ENCODE results near the gene FAP. TPM values are rescaled to one million over a fixed set of nuclear protein-coding genes. Genes with fewer than 3 reads are reported as not detected.

FAP gene
- total RNA-seq, 1 experiment from 2014 or later, result 0.88 TPM

DNA sequence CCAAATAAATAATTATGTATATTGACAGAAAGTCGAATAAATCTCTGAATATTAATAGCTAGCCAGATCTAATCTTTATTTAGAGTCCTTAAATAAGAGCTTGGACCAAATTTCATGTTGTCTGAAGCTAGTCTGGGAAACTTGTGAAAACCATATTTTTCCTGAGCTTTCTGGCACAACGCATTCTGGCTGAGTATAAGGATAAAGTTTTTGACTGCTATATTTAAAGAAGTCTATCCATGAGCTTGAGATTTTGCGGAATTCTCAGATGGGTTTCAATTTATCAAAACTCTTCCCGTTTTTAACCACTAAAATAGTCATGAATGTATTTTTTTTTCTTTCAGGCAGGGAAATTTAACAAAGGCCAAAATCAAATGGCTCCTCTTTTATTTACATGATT is 23.8 kb downstream of the FAP start:
- Histone ChIP-seq H3K27ac (ENCODE audit: low read depth, low read length, poor library complexity, severe bottlenecking) (no peak overlapping the region), H3K9me3 (ENCODE audit: low read depth, low read length, poor library complexity, severe bottlenecking) (no peaks in the 10 kb centered on the region), H3K4me1 (ENCODE audit: insufficient read depth, low read length, poor library complexity, severe bottlenecking) (no peaks in the 10 kb centered on the region), H3K4me3 (ENCODE audit: low read depth, low read length, poor library complexity, severe bottlenecking) (no peak overlapping the region), H3K36me3 (ENCODE audit: insufficient read depth, low read length, poor library complexity, severe bottlenecking) (no peaks in the 10 kb centered on the region), H3K27me3 (replicated peaks; ENCODE audit: insufficient read depth, low read depth, low read length, poor library complexity) (no peaks in the 10 kb centered on the region)
- BruUV-seq (replicated peaks), result no TSS peak
- ChIA-PET CTCF (interaction anchor here (3.4 kb wide), 1 partner anchor 79 kb away, joined by 39 read pairs; no protein-coding TSS in a partner anchor), POLR2A (ENCODE audit: low non-redundant PET) (no interaction called here)
- DNase-seq (ENCODE audit: low spot score), result no peak
- intact Hi-C loops (cut with micrococcal nuclease; ENCODE audit: unreplicated experiment), result no loop called here
- no peak for TF ChIP-seq EZH2 (IDR thresholded peaks at IDR 0.05; ENCODE audit: borderline replicate concordance, low read depth, low read length, poor library complexity, severe bottlenecking)
- TF ChIP-seq, protein P1, sequence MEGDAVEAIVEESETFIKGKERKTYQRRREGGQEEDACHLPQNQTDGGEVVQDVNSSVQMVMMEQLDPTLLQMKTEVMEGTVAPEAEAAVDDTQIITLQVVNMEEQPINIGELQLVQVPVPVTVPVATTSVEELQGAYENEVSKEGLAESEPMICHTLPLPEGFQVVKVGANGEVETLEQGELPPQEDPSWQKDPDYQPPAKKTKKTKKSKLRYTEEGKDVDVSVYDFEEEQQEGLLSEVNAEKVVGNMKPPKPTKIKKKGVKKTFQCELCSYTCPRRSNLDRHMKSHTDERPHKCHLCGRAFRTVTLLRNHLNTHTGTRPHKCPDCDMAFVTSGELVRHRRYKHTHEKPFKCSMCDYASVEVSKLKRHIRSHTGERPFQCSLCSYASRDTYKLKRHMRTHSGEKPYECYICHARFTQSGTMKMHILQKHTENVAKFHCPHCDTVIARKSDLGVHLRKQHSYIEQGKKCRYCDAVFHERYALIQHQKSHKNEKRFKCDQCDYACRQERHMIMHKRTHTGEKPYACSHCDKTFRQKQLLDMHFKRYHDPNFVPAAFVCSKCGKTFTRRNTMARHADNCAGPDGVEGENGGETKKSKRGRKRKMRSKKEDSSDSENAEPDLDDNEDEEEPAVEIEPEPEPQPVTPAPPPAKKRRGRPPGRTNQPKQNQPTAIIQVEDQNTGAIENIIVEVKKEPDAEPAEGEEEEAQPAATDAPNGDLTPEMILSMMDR (conservative IDR thresholded peaks at IDR 0.05; ENCODE audit: low read depth, low read length), result no peak

DNA sequence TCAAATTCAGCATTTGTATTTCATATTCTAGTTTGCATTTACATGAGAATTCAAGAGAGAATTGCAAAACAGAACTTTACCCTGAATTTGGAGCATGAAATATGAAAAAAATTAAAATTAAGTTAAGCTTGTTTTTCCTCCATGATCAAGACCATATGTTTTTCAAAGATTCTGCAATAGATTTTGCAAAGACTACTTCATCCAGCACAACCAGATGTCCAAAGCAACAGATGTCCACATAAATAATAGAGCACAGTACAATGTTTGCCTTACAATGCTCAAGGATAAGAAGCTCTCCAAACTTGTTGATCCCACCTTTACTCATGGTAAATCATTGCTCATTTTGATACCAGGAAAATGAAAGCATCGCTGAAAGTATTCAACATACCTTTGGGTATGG is 25.6 kb downstream of the FAP start:
- no peaks in the 10 kb centered on the region for H3K36me3 ChIP-seq (ENCODE audit: insufficient read depth, low read length, poor library complexity, severe bottlenecking)
- no peak overlapping the region for H3K27ac ChIP-seq (ENCODE audit: low read depth, low read length, poor library complexity, severe bottlenecking)
- POLR2A ChIA-PET (ENCODE audit: low non-redundant PET), result no interaction called here
- TF ChIP-seq, protein P1 (conservative IDR thresholded peaks at IDR 0.05; ENCODE audit: low read depth, low read length), result no peak
- no peak for TF ChIP-seq EZH2 (IDR thresholded peaks at IDR 0.05; ENCODE audit: borderline replicate concordance, low read depth, low read length, poor library complexity, severe bottlenecking)
- no TSS peak for BruUV-seq (replicated peaks)
- H3K4me3 ChIP-seq (ENCODE audit: low read depth, low read length, poor library complexity, severe bottlenecking), result no peak overlapping the region
- DNase-seq (ENCODE audit: low spot score), result no peak
- intact Hi-C loops (cut with micrococcal nuclease; ENCODE audit: unreplicated experiment), result no loop called here
- no peaks in the 10 kb centered on the region for H3K4me1 ChIP-seq (ENCODE audit: insufficient read depth, low read length, poor library complexity, severe bottlenecking)
- no peaks in the 10 kb centered on the region for H3K27me3 ChIP-seq (replicated peaks; ENCODE audit: insufficient read depth, low read depth, low read length, poor library complexity)
- no peaks in the 10 kb centered on the region for H3K9me3 ChIP-seq (ENCODE audit: low read depth, low read length, poor library complexity, severe bottlenecking)
- CTCF ChIA-PET, result no interaction called here

DNA sequence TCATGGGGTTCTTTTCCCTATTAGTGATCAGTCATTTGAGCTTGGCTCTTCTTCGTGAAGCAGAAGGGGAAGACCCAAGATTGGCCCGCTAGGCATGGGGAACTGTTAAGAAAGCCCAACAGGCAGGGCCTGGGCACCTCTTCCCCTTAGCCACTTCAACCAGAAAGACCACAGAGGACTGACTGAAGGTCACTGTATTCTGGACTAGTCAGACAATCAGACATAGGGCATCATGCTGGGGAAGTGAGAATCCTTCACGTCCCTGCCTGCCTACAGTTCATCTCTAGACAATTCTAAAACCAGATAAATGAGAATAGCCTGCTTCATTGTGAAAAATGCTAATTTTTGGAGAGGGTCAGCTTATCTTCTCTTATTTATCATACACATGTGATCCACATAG is 28.1 kb downstream of the FAP start:
- POLR2A ChIA-PET (ENCODE audit: low non-redundant PET), result no interaction called here
- TF ChIP-seq EZH2 (IDR thresholded peaks at IDR 0.05; ENCODE audit: borderline replicate concordance, low read depth, low read length, poor library complexity, severe bottlenecking), result no peak
- TF ChIP-seq, protein P1 (conservative IDR thresholded peaks at IDR 0.05; ENCODE audit: low read depth, low read length), result no peak
- H3K27me3 ChIP-seq (replicated peaks; ENCODE audit: insufficient read depth, low read depth, low read length, poor library complexity), result no peaks in the 10 kb centered on the region
- no peaks in the 10 kb centered on the region for H3K36me3 ChIP-seq (ENCODE audit: insufficient read depth, low read length, poor library complexity, severe bottlenecking)
- no peak overlapping the region for H3K27ac ChIP-seq (ENCODE audit: low read depth, low read length, poor library complexity, severe bottlenecking)
- no peaks in the 10 kb centered on the region for H3K9me3 ChIP-seq (ENCODE audit: low read depth, low read length, poor library complexity, severe bottlenecking)
- H3K4me3 ChIP-seq (ENCODE audit: low read depth, low read length, poor library complexity, severe bottlenecking), result no peak overlapping the region
- no TSS peak for BruUV-seq (replicated peaks)
- H3K4me1 ChIP-seq (ENCODE audit: insufficient read depth, low read length, poor library complexity, severe bottlenecking), result no peaks in the 10 kb centered on the region
- CTCF ChIA-PET, result no interaction called here
- intact Hi-C loops (cut with micrococcal nuclease; ENCODE audit: unreplicated experiment), result no loop called here
- DNase-seq (ENCODE audit: low spot score), result no peak

Measured in A673 (cell line).